ENCODE results near the gene MATK. TPM values are rescaled to one million over a fixed set of nuclear protein-coding genes. Genes with fewer than 3 reads are reported as not detected.

Gene MATK

GRCh38 chr19:3734310-3734600 lies 51.9 kb downstream of the MATK start:
- Histone ChIP-seq H2AK5ac (ENCODE audit: low read length) (no peak overlapping the region), H2BK120ac (ENCODE audit: low read depth, low read length) (no peak overlapping the region), H3K18ac (ENCODE audit: low read length) (no peak overlapping the region), H3K4ac (ENCODE audit: low read depth, low read length) (no peak overlapping the region), H3K56ac (ENCODE audit: low read length) (no peak overlapping the region), H4K8ac (ENCODE audit: low read depth, low read length) (no peak overlapping the region), H3K79me1 (ENCODE audit: low read length) (no peaks in the 10 kb centered on the region), H3K36me3 (ENCODE audit: control insufficient read depth, insufficient read depth, low read length) (no peaks in the 10 kb centered on the region), H3K27me3 (ENCODE audit: insufficient read depth, low read length, poor library complexity) (no peaks in the 10 kb centered on the region), H3K9ac (ENCODE audit: low read length) (no peak overlapping the region), H3K27ac (ENCODE audit: low read depth, low read length) (no peak overlapping the region), H3K4me1 (ENCODE audit: control insufficient read depth, low read depth, low read length) (no peaks in the 10 kb centered on the region), H3K23ac (ENCODE audit: low read length) (no peak overlapping the region), H3K4me2 (ENCODE audit: low read length) (no peak overlapping the region), H2BK5ac (ENCODE audit: low read length) (no peak overlapping the region), H4K5ac (ENCODE audit: low read length) (no peak overlapping the region), H2BK15ac (replicated peaks; ENCODE audit: low read depth) (no peak overlapping the region), H3K79me2 (ENCODE audit: control insufficient read depth, insufficient read depth, low read length) (no peaks in the 10 kb centered on the region), H3K4me3 (ENCODE audit: low read length) (no peak overlapping the region)
- no CpG with 5 or more reads among the region's 14 CpGs for WGBS (ENCODE audit: extremely low coverage, insufficient coverage, low lambda C conversion rate)
- DNase-seq, result no peak

GRCh38 chr19:3733549-3734309 lies 52.5 kb downstream of the MATK start:
- no peak overlapping the region for H3K23ac ChIP-seq (ENCODE audit: low read length)
- no peak overlapping the region for H3K18ac ChIP-seq (ENCODE audit: low read length)
- no CpG with 5 or more reads among the region's 20 CpGs for WGBS (ENCODE audit: extremely low coverage, insufficient coverage, low lambda C conversion rate)
- H3K4me3 ChIP-seq (ENCODE audit: low read length), result no peak overlapping the region
- H3K56ac ChIP-seq (ENCODE audit: low read length), result no peak overlapping the region
- no peak overlapping the region for H2BK120ac ChIP-seq (ENCODE audit: low read depth, low read length)
- H3K36me3 ChIP-seq (ENCODE audit: control insufficient read depth, insufficient read depth, low read length), result no peaks in the 10 kb centered on the region
- H2AK5ac ChIP-seq (ENCODE audit: low read length), result no peak overlapping the region
- no peak overlapping the region for H4K5ac ChIP-seq (ENCODE audit: low read length)
- H3K79me2 ChIP-seq (ENCODE audit: control insufficient read depth, insufficient read depth, low read length), result no peaks in the 10 kb centered on the region
- no peak overlapping the region for H4K8ac ChIP-seq (ENCODE audit: low read depth, low read length)
- no peak for DNase-seq
- no peaks in the 10 kb centered on the region for H3K79me1 ChIP-seq (ENCODE audit: low read length)
- no peak overlapping the region for H3K9ac ChIP-seq (ENCODE audit: low read length)
- H3K27me3 ChIP-seq (ENCODE audit: insufficient read depth, low read length, poor library complexity), result no peaks in the 10 kb centered on the region
- no peaks in the 10 kb centered on the region for H3K4me1 ChIP-seq (ENCODE audit: control insufficient read depth, low read depth, low read length)
- no peak overlapping the region for H3K27ac ChIP-seq (ENCODE audit: low read depth, low read length)
- no peak overlapping the region for H3K4ac ChIP-seq (ENCODE audit: low read depth, low read length)
- no peak overlapping the region for H2BK15ac ChIP-seq (replicated peaks; ENCODE audit: low read depth)
- H2BK5ac ChIP-seq (ENCODE audit: low read length), result no peak overlapping the region
- no peak overlapping the region for H3K4me2 ChIP-seq (ENCODE audit: low read length)

- no peaks in the 10 kb centered on the region for H3K4me1 ChIP-seq (ENCODE audit: control insufficient read depth, low read depth, low read length)
- DNase-seq, result no peak
- WGBS (ENCODE audit: extremely low coverage, insufficient coverage, low lambda C conversion rate), result no CpG with 5 or more reads among the region's 1 CpG
- H3K79me1 ChIP-seq (ENCODE audit: low read length), result no peaks in the 10 kb centered on the region
- H3K4me3 ChIP-seq (ENCODE audit: low read length), result no peak overlapping the region
- H4K5ac ChIP-seq (ENCODE audit: low read length), result no peak overlapping the region
- H3K18ac ChIP-seq (ENCODE audit: low read length), result no peak overlapping the region
- no peaks in the 10 kb centered on the region for H3K79me2 ChIP-seq (ENCODE audit: control insufficient read depth, insufficient read depth, low read length)
- no peak overlapping the region for H3K4ac ChIP-seq (ENCODE audit: low read depth, low read length)
- H3K4me2 ChIP-seq (ENCODE audit: low read length), result no peak overlapping the region
- H2BK5ac ChIP-seq (ENCODE audit: low read length), result no peak overlapping the region
- no peak overlapping the region for H3K27ac ChIP-seq (ENCODE audit: low read depth, low read length)
- H2BK120ac ChIP-seq (ENCODE audit: low read depth, low read length), result no peak overlapping the region
- H3K56ac ChIP-seq (ENCODE audit: low read length), result no peak overlapping the region
- H3K27me3 ChIP-seq (ENCODE audit: insufficient read depth, low read length, poor library complexity), result no peaks in the 10 kb centered on the region
- no peak overlapping the region for H4K8ac ChIP-seq (ENCODE audit: low read depth, low read length)
- H3K9ac ChIP-seq (ENCODE audit: low read length), result no peak overlapping the region
- no peak overlapping the region for H2BK15ac ChIP-seq (replicated peaks; ENCODE audit: low read depth)
- H3K36me3 ChIP-seq (ENCODE audit: control insufficient read depth, insufficient read depth, low read length), result no peaks in the 10 kb centered on the region
- H2AK5ac ChIP-seq (ENCODE audit: low read length), result no peak overlapping the region
- no peak overlapping the region for H3K23ac ChIP-seq (ENCODE audit: low read length)
These were observed 54.1 kb downstream of the MATK start for GRCh38 chr19:3732108-3732507.

- H4K5ac ChIP-seq (ENCODE audit: low read length), result no peak overlapping the region
- no peak overlapping the region for H3K27ac ChIP-seq (ENCODE audit: low read depth, low read length)
- no peak overlapping the region for H2BK15ac ChIP-seq (replicated peaks; ENCODE audit: low read depth)
- H3K4me2 ChIP-seq (ENCODE audit: low read length), result no peak overlapping the region
- no peaks in the 10 kb centered on the region for H3K79me2 ChIP-seq (ENCODE audit: control insufficient read depth, insufficient read depth, low read length)
- H3K9ac ChIP-seq (ENCODE audit: low read length), result no peak overlapping the region
- H3K4ac ChIP-seq (ENCODE audit: low read depth, low read length), result no peak overlapping the region
- H3K18ac ChIP-seq (ENCODE audit: low read length), result no peak overlapping the region
- H3K79me1 ChIP-seq (ENCODE audit: low read length), result no peaks in the 10 kb centered on the region
- no peaks in the 10 kb centered on the region for H3K36me3 ChIP-seq (ENCODE audit: control insufficient read depth, insufficient read depth, low read length)
- no peak overlapping the region for H4K8ac ChIP-seq (ENCODE audit: low read depth, low read length)
- no peak overlapping the region for H3K23ac ChIP-seq (ENCODE audit: low read length)
- no peaks in the 10 kb centered on the region for H3K27me3 ChIP-seq (ENCODE audit: insufficient read depth, low read length, poor library complexity)
- no peak overlapping the region for H2BK5ac ChIP-seq (ENCODE audit: low read length)
- no peak overlapping the region for H2AK5ac ChIP-seq (ENCODE audit: low read length)
- no peak overlapping the region for H3K4me3 ChIP-seq (ENCODE audit: low read length)
- H2BK120ac ChIP-seq (ENCODE audit: low read depth, low read length), result no peak overlapping the region
- no peaks in the 10 kb centered on the region for H3K4me1 ChIP-seq (ENCODE audit: control insufficient read depth, low read depth, low read length)
- no CpG with 5 or more reads among the region's 32 CpGs for WGBS (ENCODE audit: extremely low coverage, insufficient coverage, low lambda C conversion rate)
- no peak overlapping the region for H3K56ac ChIP-seq (ENCODE audit: low read length)
- no peak for DNase-seq
These were observed 55.7 kb downstream of the MATK start for GRCh38 chr19:3730457-3730958.

Small RNAs within 50 kb of the gene (small RNA-seq; reads per million reads assigned to genes)
- not detected for gene AC005777.1 (ENCODE audit: insufficient read depth)
